ENCODE results near the gene ATG101. TPM values are rescaled to one million over a fixed set of nuclear protein-coding genes. Genes with fewer than 3 reads are reported as not detected.
A peak's percentile ranks its signal among the peaks of the same experiment; 100 is the strongest.

Gene ATG101
- total and polyA plus RNA-seq, 2 of the 13 experiments (the other 11 are each of a cell fraction or from before 2014, with no cell fraction given), result 58.2 to 67.7 TPM

GRCh38 chr12:52036587-52037171, 33.1 kb upstream of the ATG101 start (continued):
- TF ChIP-seq, protein P1, sequence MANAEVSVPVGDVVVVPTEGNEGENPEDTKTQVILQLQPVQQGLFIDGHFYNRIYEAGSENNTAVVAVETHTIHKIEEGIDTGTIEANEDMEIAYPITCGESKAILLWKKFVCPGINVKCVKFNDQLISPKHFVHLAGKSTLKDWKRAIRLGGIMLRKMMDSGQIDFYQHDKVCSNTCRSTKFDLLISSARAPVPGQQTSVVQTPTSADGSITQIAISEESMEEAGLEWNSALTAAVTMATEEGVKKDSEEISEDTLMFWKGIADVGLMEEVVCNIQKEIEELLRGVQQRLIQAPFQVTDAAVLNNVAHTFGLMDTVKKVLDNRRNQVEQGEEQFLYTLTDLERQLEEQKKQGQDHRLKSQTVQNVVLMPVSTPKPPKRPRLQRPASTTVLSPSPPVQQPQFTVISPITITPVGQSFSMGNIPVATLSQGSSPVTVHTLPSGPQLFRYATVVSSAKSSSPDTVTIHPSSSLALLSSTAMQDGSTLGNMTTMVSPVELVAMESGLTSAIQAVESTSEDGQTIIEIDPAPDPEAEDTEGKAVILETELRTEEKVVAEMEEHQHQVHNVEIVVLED (CRISPR knock-in tag; IDR thresholded peaks at IDR 0.05; ENCODE audit: borderline replicate concordance), result peak; percentile 63; the same call in 1 of the 2 replicates
- TF ChIP-seq THAP11 (CRISPR knock-in tag; IDR thresholded peaks at IDR 0.05) (0 out of 2 replicates have a peak, but pooled peaks have one; percentile 16), FOXA1 (IDR thresholded peaks at IDR 0.05) (no peak), FOXA1 (CRISPR knock-in tag; IDR thresholded peaks at IDR 0.05) (no peak), ZBTB49 (CRISPR knock-in tag; IDR thresholded peaks at IDR 0.05; ENCODE audit: borderline replicate concordance) (no peak), AGO2 (optimal IDR thresholded peaks at IDR 0.05; ENCODE audit: low read depth, low read length) (peak; percentile 9), ZNF749 (CRISPR knock-in tag; IDR thresholded peaks at IDR 0.05; ENCODE audit: borderline replicate concordance) (no peak), TP53 (CRISPR knock-in tag; conservative IDR thresholded peaks at IDR 0.05) (no peak), ZNF720 (CRISPR knock-in tag; IDR thresholded peaks at IDR 0.05) (no peak), ZZZ3 (CRISPR knock-in tag; IDR thresholded peaks at IDR 0.05; ENCODE audit: borderline replicate concordance) (no peak), RFXAP (CRISPR knock-in tag; IDR thresholded peaks at IDR 0.05; ENCODE audit: borderline replicate concordance) (0 out of 2 replicates have a peak, but pooled peaks have one; percentile 38), NONO (IDR thresholded peaks at IDR 0.05) (no peak), NONO (CRISPR knock-in tag; conservative IDR thresholded peaks at IDR 0.05) (0 out of 2 replicates have a peak, but pooled peaks have one; percentile 30), NR2F6 (IDR thresholded peaks at IDR 0.05) (no peak), NR2F6 (CRISPR knock-in tag; IDR thresholded peaks at IDR 0.05) (no peak), ZEB1 (IDR thresholded peaks at IDR 0.05; ENCODE audit: insufficient replicate concordance, low read depth) (peak; percentile 10), KAT7 (CRISPR knock-in tag; IDR thresholded peaks at IDR 0.05; ENCODE audit: borderline replicate concordance) (no peak), GTF3A (CRISPR knock-in tag; conservative IDR thresholded peaks at IDR 0.05) (no peak), PLSCR1 (CRISPR knock-in tag; IDR thresholded peaks at IDR 0.05; ENCODE audit: borderline replicate concordance) (no peak), ZNF816 (CRISPR knock-in tag; IDR thresholded peaks at IDR 0.05; ENCODE audit: borderline replicate concordance) (0 out of 2 replicates have a peak, but pooled peaks have one; percentile 56), HNF4G (IDR thresholded peaks at IDR 0.05; ENCODE audit: borderline replicate concordance, low read depth, low read length) (no peak), HNF4G (CRISPR knock-in tag; IDR thresholded peaks at IDR 0.05; ENCODE audit: borderline replicate concordance, low read depth) (no peak)
- TF ChIP-seq, protein P2, sequence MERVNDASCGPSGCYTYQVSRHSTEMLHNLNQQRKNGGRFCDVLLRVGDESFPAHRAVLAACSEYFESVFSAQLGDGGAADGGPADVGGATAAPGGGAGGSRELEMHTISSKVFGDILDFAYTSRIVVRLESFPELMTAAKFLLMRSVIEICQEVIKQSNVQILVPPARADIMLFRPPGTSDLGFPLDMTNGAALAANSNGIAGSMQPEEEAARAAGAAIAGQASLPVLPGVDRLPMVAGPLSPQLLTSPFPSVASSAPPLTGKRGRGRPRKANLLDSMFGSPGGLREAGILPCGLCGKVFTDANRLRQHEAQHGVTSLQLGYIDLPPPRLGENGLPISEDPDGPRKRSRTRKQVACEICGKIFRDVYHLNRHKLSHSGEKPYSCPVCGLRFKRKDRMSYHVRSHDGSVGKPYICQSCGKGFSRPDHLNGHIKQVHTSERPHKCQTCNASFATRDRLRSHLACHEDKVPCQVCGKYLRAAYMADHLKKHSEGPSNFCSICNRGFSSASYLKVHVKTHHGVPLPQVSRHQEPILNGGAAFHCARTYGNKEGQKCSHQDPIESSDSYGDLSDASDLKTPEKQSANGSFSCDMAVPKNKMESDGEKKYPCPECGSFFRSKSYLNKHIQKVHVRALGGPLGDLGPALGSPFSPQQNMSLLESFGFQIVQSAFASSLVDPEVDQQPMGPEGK (CRISPR knock-in tag; IDR thresholded peaks at IDR 0.05), result peak; percentile 92
- TF ChIP-seq, protein P3, sequence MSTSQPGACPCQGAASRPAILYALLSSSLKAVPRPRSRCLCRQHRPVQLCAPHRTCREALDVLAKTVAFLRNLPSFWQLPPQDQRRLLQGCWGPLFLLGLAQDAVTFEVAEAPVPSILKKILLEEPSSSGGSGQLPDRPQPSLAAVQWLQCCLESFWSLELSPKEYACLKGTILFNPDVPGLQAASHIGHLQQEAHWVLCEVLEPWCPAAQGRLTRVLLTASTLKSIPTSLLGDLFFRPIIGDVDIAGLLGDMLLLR (CRISPR knock-in tag; IDR thresholded peaks at IDR 0.05), result no peak

All from HepG2 (cell line).